Smooth muscle cell (in vitro differentiated cells): Measurements from ENCODE around the gene MYH11. TPM values are rescaled to one million over a fixed set of nuclear protein-coding genes. Genes with fewer than 3 reads are reported as not detected.

Source experiments
- DNase-seq: peaks from one replicate; lab custom pipeline; 2025; ENCODE audit not compliant: unreplicated experiment; lab: John Stamatoyannopoulos, UW
- H2AFZ ChIP-seq: fragments of 200-600 bp; sonication (generic); 2 replicates; pipeline ENCODE4 v1.6.0; 2016; ENCODE audit warnings: antibody characterized with exemption, low read depth, mild to moderate bottlenecking
- H3F3A ChIP-seq: fragments of 200-600 bp; sonication (generic); 2 replicates; pipeline ENCODE4 v1.6.0; 2017; ENCODE audit warnings: antibody characterized with exemption, low read depth
- H3K27ac ChIP-seq: fragments of 200-600 bp; sonication (generic); 2 replicates; pipeline ENCODE4 v1.5.1; 2016; ENCODE audit warnings: low read depth, mild to moderate bottlenecking
- H3K27me3 ChIP-seq: fragments of 200-600 bp; sonication (generic); 2 replicates; pipeline ENCODE4 v1.6.1; 2016; ENCODE audit warnings: low read depth, mild to moderate bottlenecking
- H3K36me3 ChIP-seq: fragments of 200-600 bp; sonication (generic); 2 replicates; pipeline ENCODE4 v1.5.1; 2016; ENCODE audit warnings: low read depth
- H3K4me1 ChIP-seq: fragments of 200-600 bp; sonication (generic); 2 replicates; pipeline ENCODE4 v1.5.1; 2016; ENCODE audit warnings: low read depth
- H3K4me2 ChIP-seq: fragments of 200-600 bp; sonication (generic); 2 replicates; pipeline ENCODE4 v1.6.0; 2016; ENCODE audit warnings: mild to moderate bottlenecking
- H3K4me3 ChIP-seq: fragments of 200-600 bp; sonication (generic); 2 replicates; pipeline ENCODE4 v1.5.1; 2016; ENCODE audit warnings: mild to moderate bottlenecking
- H3K79me2 ChIP-seq: fragments of 200-600 bp; sonication (generic); 2 replicates; pipeline ENCODE4 v1.6.0; 2016; ENCODE audit warnings: low read depth, mild to moderate bottlenecking
- H3K9ac ChIP-seq: fragments of 200-600 bp; sonication (generic); 2 replicates; pipeline ENCODE4 v1.6.0; 2016; ENCODE audit warnings: low read depth
- H3K9me3 ChIP-seq: fragments of 200-600 bp; sonication (generic); replicated peaks from 2 replicates; pipeline ENCODE4 v1.5.1; 2016; ENCODE audit warnings: low read depth
- H4K20me1 ChIP-seq: fragments of 200-600 bp; sonication (generic); 2 replicates; pipeline ENCODE4 v1.6.0; 2016; ENCODE audit warnings: low read depth
- CTCF ChIP-seq: fragments of 200-600 bp; sonication (generic); IDR thresholded peaks from 2 replicates; pipeline ENCODE4 v1.5.1; 2017; ENCODE audit warnings: borderline replicate concordance, mild to moderate bottlenecking, antibody characterized with exemption; ENCODE audit not compliant: insufficient read depth, poor library complexity, severe bottlenecking
- WGBS: methylation state at CpG from one replicate; pipeline ENCODE4 v1.1.7; 2016; ENCODE audit warnings: low lambda C conversion rate; 5-methylcytosine and 5-hydroxymethylcytosine counted together
- polyA plus RNA-seq: library from polyadenylated mRNA; unstranded; fragments of >200 nt; fragmentation: Nextera tagmentation; extraction: Ambion mirVana; gene quantifications from 2 replicates; pipeline ENCODE4 v1.2.1, GENCODE V29; 2016
- total RNA-seq: library from RNA; depleted of rRNA; stranded (reverse); fragments of >200 nt; gene quantifications from 2 replicates; pipeline ENCODE4 v1.2.3, GENCODE V29; 2014

MYH11 gene
- total and polyA plus RNA-seq, 2 experiments from 2014 or later = 0.58 TPM; not detected in 1

- H3K27me3 ChIP-seq = no peaks in the 10 kb centered on the region
- H3K4me1 ChIP-seq = no peaks in the 10 kb centered on the region
- no peak overlapping the region for H2AFZ ChIP-seq
- H3K36me3 ChIP-seq = peaks cover 3% of the 10 kb centered on the region
- no peaks in the 10 kb centered on the region for H3F3A ChIP-seq
- H3K4me2 ChIP-seq = no peak overlapping the region
- no peak for TF ChIP-seq CTCF
- no peak overlapping the region for H3K27ac ChIP-seq
- 96% methylated on average over 8 of the region's 8 CpGs for WGBS
- no peaks in the 10 kb centered on the region for H4K20me1 ChIP-seq
- no peaks in the 10 kb centered on the region for H3K9me3 ChIP-seq
- DNase-seq = no peak
- no peak overlapping the region for H3K9ac ChIP-seq
- H3K79me2 ChIP-seq = no peaks in the 10 kb centered on the region
- H3K4me3 ChIP-seq = no peak overlapping the region
These were observed 185.2 kb downstream of the MYH11 start for GRCh38 chr16:15671530-15672117.

- peaks cover 11% of the 10 kb centered on the region for H4K20me1 ChIP-seq
- peaks cover 3% of the 10 kb centered on the region for H3K36me3 ChIP-seq
- H3K9me3 ChIP-seq = no peaks in the 10 kb centered on the region
- H3K4me2 ChIP-seq = no peak overlapping the region
- H3F3A ChIP-seq = no peaks in the 10 kb centered on the region
- DNase-seq = no peak
- TF ChIP-seq CTCF = no peak
- no peak overlapping the region for H3K4me3 ChIP-seq
- 91% methylated on average over 16 of the region's 18 CpGs for WGBS
- no peak overlapping the region for H3K27ac ChIP-seq
- no peaks in the 10 kb centered on the region for H3K27me3 ChIP-seq
- H2AFZ ChIP-seq = no peak overlapping the region
- no peak overlapping the region for H3K9ac ChIP-seq
- H3K79me2 ChIP-seq = peaks cover 6% of the 10 kb centered on the region
- H3K4me1 ChIP-seq = no peaks in the 10 kb centered on the region
These were observed 189.6 kb downstream of the MYH11 start for GRCh38 chr16:15667091-15667742.

- Histone ChIP-seq H3K9me3 (no peaks in the 10 kb centered on the region), H3K27ac (no peak overlapping the region), H3F3A (no peaks in the 10 kb centered on the region), H3K36me3 (peaks cover 3% of the 10 kb centered on the region), H3K4me3 (no peak overlapping the region), H3K4me1 (no peaks in the 10 kb centered on the region), H3K27me3 (no peaks in the 10 kb centered on the region), H3K79me2 (peaks cover 13% of the 10 kb centered on the region), H3K9ac (no peak overlapping the region), H4K20me1 (peaks cover 31% of the 10 kb centered on the region), H2AFZ (no peak overlapping the region), H3K4me2 (no peak overlapping the region)
- no peak for DNase-seq
- TF ChIP-seq CTCF = no peak
These were observed 191.7 kb downstream of the MYH11 start for GRCh38 chr16:15665107-15665506.

- Histone ChIP-seq H3K36me3 (no peaks in the 10 kb centered on the region), H3K9ac (no peak overlapping the region), H3K4me1 (no peaks in the 10 kb centered on the region), H3K9me3 (no peaks in the 10 kb centered on the region), H4K20me1 (peaks cover 62% of the 10 kb centered on the region), H3K27me3 (no peaks in the 10 kb centered on the region), H3F3A (no peaks in the 10 kb centered on the region), H3K4me2 (peak overlapping the region; percentile 59), H3K4me3 (no peak overlapping the region), H2AFZ (no peak overlapping the region), H3K27ac (peak overlapping the region; percentile 65), H3K79me2 (peaks cover 49% of the 10 kb centered on the region)
- no peak for DNase-seq
- 70% methylated on average over 5 of the region's 5 CpGs for WGBS
- no peak for TF ChIP-seq CTCF
These were observed 196.6 kb downstream of the MYH11 start for GRCh38 chr16:15660203-15660601.
